Measurements from ENCODE around the gene MTCP1.
A peak's percentile ranks its signal among the peaks of the same experiment; 100 is the strongest.

The MTCP1 gene

DNA sequence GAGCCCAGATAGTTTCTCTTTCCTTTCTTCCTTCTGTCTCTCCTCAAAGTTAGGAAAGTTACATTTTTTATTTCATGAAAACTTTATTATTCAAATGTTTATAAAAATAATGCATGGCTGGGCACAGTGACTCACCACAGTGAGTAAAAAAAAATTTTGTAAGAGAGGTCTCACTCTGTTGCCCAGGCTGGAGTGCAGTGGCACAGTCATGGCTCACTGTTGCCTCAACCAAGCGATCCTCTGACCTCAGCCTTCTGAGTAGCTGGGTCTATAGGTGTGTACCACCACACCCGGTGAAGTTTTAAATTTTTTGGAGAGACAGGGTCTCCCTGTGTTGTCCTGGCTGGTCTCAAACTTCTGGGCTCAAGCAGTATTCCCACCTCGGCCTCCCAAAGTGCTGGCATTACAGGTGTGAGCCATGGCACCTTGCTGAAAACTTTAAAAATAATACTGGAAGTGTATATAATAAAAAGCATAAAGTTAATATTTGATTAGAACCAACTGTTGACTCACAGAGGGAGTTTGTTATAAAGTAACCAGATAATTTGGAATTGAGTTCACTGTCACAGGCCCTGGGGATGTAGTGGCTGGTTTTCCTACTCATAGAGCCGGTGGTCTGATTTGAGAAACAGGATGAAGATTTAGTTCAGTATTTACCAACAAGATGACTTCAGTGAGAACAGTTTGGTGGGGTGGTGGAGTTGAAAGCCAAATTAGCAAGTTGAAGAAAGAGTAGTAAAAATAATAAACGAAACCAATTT, 18.0 kb downstream of the MTCP1 start:
- no peak for DNase-seq

DNA sequence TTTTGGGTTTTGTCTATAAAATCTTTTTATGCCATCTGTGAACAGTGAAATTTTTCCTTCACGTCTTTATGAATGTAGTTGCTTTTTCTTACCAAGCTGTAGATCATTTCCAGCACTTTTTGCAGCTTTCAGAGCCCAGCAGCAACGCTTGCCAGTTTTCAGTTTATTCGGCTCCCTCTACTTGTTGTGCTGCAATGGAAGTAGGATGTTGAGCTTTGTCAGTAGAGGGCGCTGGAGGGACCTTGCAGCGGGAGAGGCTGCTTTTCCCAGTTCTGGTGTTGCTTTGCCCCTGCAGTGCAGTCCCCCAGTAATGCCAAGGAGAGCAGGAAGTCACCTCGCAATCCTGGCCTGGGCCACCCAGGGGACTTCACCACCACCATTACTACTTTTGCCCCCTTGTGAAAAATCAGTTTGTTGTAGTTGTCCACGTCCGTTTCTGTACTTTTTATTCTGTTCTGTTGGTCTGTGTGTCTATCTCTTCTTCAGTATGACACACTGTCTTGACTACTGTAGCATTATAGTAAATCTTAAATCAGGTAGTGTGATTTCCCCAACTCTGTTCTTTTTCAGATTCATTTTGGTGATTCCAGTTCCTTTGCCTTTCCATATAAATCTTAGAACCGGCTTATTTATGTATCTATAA, 21.8 kb downstream of the MTCP1 start:
- DNase-seq = no peak

DNA sequence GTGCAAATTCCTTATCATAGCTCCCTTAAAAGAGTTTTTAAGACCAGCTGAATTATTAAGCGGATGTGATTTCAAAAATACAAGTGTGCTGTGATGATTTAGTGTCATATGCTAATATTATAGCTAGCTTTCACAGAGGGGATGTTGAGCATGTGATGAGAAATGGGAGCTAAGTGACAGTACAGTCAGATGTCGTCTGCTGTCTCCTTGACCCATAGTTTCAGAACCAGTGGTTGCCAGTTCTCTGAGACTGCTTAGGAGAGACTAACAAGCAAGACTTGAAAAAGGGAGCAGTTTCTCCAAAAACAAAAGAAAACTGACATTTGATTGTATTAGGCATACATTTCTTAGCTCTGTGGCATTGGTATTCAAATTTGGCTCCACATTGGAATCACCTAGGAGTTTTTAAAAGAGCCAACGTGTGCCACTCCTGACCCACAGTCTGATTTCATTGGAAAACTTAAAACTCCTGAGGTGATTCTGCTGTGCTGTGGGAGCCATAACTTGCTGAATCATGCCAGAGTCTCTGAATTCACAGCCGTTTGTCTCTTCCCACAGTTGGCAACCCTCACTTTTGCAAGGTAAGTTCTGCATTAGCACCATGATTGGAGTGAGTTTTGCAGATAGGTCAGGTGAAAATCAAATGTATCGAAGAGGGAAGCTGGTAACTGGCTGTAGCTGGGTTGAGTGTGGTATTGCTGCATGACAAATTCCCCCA, 24.0 kb downstream of the MTCP1 start:
- DNase-seq = no peak

DNA sequence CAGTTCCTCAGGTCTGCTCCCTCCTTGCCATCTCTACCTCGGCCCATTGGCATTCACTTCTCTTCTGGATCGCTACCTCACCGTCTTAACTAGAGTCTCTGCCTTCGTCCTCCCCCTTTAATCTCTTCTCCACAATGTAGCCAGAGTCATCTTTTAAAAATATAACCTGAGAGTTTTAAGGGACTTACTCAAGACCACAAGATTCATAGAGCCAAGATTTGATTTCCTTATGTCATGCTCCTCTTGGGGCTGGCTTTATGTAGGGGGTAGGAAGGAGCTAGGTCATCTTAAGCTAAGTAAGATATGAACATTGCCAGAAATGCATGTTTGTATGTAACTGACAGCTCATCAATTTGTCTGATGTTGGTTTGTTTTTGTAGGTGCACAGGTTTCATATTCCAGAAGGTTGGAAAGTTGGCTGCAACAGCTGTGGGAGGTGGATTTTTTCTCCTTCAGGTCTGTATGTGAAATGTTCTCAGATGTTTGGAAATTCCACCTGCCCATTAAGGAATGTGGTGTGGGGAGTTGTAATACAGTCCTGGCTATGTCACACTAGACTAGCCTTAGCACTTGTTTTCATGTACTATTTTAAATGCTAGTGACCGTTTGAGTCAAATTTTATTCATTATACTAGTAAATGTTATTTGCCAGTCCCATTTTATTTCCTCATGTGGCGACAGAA, 24.7 kb downstream of the MTCP1 start:
- DNase-seq = no peak

DNA sequence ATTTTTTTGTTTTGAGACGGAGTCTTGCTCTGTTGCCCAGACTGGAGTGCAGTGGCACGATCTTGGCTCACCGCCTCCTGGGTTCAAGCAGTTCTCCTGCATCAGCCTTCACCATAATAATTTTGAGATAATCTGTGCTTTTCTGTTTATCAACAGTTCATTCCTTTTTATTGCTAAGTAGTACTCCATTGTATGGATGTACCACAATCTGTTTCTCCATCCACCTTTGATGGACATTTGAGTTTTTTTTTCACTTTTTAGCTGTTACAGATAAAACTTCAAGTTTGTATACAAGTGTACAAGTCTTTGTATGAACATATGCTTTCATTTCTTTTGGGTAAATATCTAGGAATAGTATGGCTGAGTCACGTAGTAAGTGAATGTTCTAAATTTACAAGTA, 35.2 kb downstream of the MTCP1 start:
- no peak for DNase-seq

DNA sequence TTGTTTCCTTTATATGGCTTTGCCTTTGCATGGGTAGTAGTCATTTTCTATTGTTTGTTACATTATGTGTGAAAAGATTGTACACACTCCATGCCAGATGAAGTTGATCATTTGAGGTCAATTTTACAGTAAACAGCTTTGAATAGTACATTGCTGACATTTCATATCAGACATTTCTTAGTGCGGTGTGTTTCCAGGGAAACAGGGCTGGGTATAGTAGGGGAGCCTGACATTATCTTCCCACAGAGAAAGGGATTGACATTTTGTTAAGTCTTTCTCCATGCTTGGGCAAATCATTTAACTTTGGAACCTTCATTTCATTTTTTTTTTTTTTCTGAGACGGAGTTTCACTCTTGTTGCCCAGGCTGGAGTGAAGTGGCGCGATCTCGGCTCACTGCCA, 39.3 kb downstream of the MTCP1 start:
- no peak for DNase-seq

DNA sequence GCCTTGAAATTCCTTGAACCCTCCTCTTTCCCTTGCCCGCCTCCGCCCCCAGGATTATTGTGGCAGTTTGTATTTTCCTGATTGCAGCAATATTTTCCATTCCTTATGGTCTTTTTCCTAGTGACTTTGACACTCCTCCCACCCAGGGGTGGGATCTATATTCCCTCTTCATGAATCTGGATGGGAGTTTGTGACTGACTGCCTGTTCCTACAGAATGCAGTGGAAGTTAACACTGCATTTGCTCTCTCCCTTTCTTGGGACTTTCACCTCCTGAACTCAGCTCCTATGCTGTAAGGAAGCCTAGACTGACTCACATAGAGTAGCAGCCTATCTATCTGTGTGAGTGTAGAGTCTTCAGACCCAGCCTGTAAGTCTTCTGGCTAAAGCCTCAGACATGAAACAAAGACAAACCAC, 42.1 kb downstream of the MTCP1 start:
- no peak for DNase-seq

DNA sequence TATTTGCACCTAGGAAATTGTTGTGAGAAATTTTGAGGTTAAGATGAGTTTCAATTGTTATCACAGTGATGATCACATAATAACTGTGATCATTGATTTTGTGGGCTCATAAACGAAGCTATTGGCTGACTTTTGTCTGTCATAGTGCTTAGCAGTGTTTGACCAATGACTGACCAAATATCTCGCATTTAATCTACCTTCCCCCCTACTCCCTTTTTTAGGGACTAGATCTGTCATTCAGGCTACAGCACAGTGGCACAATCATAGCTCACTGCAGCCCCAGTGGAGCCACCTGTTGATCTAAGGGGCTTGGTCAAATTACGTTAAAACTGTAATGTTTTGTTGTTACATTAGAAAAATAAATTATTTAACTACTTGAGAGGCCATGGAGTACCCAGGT, 42.8 kb downstream of the MTCP1 start:
- no peak for DNase-seq

DNA sequence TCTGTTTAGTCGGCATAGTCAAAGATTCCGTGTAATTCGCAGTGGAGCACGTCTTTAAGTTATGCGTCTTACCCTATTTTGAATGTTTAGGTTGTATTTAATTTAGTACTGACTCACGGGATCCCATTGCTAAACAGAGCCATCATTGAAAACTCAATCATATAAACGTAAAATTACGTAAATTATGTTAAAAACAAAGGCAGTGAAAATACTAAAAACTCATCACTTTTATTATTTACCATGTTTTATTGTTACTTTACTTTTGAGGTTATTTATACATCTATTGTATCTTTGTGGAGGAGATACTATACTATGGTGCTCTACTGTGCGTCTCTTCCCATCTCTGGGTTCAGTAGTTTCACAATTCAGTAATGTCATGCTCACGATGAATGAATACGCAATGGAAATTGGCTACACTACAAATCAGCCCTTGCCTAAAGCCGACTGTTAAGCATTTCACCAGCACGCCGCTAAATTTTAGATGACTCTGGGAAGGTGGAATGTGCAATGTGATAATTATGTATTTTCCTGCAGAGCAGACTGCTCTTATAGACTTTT, 43.3 kb downstream of the MTCP1 start:
- no peak for DNase-seq

DNA sequence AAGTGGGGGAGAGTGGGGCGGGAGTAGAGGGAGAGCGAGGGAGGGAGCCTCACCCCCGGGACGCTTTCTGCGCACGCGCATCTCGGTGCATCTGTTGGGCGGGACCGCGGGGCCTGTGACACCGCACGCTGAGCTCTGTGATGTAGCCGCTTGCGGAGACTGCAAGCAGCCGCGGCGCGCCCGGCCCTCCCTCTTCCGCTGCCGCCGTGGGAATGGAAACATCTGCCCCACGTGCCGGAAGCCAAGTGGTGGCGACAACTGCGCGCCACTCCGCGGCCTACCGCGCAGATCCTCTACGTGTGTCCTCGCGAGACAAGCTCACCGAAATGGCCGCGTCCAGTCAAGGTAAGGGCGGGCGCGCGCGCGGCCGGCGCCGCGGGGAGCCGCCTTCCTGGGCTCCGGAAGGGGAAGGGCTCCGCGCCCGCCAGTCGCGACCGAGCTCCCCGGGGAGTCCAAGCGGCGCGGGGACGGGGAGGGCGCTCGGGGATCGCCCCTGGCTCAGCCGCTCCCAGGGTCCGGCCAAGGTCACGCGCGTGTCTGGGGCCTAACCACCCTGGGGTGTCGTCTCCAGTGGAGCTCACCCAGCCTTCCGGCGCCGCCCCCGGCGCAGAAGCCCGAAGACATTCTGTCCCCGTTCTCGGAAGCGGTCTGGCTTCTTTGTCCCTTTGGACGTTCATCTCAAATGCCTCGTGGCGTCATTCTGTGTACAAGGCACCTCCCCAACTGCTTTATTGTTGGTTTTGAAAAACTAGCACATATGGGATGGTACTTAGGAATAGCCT, 44.0 kb downstream of the MTCP1 start, which contains the start of gene FUNDC2:
FUNDC2 (plus strand) TSS at position 118 of the 782 bp plus-strand sequence; CDS start at position 213, 95 bp downstream.
- DNase-seq = peak; percentile 74

DNA sequence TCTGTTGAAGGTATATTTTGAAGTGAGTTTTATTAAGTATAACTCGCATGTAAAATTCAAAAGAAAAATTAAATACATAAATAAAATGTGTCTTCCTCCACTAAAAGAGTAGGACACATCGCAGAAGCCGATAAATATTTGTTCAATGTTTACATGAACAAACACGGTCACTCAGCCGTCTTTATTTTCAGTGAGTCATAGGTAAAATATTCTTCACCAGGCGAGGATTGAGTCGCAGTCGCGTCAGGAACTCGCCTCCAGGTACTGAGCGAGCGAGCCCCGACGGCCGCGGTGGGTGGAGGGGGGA, 44.6 kb downstream of the MTCP1 start:
- no peak for DNase-seq

DNA sequence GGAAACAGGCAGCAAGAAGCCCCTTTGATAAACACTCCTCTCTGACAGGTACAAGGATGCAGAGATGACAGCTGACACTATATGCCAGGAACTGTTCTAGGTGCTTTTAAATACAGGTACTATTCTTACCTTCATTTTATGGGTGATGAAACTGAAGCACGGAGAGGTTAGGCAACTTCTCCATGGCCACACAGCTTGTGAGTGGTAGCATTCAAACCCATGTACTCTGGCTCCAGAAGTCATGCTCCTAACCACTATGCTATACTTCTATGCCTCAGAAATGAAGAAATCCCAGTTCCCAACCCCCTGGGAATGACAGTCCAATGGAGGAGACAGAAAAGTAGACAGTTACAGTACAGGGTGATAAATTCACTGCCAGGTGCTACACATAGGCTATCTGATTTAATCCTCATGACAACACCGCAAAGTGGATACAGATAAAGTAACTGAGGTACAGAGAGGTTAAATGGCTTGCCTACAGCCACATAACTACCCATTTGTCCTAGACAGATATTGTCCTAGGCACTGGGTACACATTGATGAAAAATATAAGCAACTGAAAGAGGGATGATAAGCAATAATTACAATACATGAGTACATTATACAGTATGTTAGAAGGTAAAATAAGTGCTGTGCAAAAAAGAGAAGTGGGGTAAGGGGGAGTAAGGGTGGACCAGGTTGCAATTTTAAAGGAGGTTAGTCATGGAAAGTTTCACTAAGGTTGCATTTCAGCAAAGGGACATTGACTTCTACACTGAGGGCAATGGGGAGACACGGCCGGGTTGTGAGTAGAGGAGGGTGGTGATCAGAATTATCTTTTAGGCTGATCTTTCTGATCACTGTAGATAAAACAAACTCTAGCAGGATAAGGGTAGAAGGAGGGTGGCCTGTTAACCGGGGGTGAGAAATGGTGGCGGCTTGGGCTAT, 46.8 kb downstream of the MTCP1 start:
- no peak for DNase-seq

DNA sequence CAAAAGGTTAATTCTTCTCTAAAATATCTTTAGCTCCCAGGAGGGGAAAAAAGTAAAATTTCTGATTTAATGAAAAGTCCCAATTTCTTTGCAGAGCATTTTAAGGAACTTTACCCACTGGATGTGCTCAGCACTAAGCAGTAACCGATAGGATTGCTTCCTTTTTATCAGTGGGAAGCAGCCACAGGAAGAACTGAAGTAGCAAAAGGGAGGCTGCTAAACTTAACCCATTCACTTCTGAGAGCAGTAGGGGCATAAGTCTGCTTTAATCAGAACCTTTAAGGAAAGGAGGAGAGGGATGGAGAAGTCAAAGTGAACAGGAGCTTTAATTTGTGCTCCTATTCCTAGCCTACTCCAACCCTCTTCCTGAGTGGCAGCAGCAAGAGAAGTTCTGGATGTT, 48.4 kb downstream of the MTCP1 start, which contains the start of gene F8:
F8 (minus strand) TSS at position 139 of the 400 bp plus-strand sequence. CDS start 171 bp downstream, outside the sequence.
- DNase-seq = no peak

DNA sequence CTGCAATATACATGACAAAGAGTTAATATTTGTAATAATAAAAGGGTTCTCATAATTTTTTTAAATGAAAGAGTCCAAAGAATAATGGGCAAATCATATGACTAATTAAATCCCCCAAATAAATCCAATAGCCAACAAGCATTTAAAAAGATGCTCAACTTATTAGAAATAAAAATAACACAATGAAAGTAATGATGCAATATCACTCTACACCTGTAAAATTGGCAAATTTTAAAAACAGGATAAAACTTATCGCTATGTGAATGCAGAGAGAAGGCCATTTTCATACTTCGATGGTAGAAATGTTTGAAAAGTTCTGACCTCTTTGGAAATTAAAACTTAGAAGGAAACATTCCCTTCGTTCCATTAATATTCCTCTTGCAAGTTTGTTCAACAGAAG, 50.3 kb downstream of the MTCP1 start:
- DNase-seq = no peak
